ENCODE results near the gene MKNK1. TPM values are rescaled to one million over a fixed set of nuclear protein-coding genes. Genes with fewer than 3 reads are reported as not detected.

MKNK1 gene
- polyA plus RNA-seq, 1 donor (not counting 4 experiments of a cell fraction or from before 2014, with no cell fraction given): 55.7 TPM

- no peak overlapping the region for H2AFZ ChIP-seq (ENCODE audit: control insufficient read depth, low read length)
These were observed 54.1 kb downstream of the MKNK1 start for GRCh38 chr1:46549697-46550681.

GRCh38 chr1:46547481-46548383 is 56.3 kb downstream of the MKNK1 start:
- Histone ChIP-seq H4K20me1 (ENCODE audit: control insufficient read depth, extremely low read depth, insufficient read depth, low read length) (no peaks in the 10 kb centered on the region), H3K36me3 (ENCODE audit: control insufficient read depth in 2 of 2, extremely low read depth in 1 of 2, insufficient read depth in 2 of 2, low read length in 2 of 2) (no peaks in the 10 kb centered on the region), H3K27me3 (ENCODE audit: control insufficient read depth, extremely low read depth, insufficient read depth, low read length) (peaks cover 47% of the 10 kb centered on the region), H3K27ac (ENCODE audit: control insufficient read depth, insufficient read depth, low read length) (no peak overlapping the region), H2AFZ (ENCODE audit: control insufficient read depth, low read length) (no peak overlapping the region), H3K9me1 (ENCODE audit: control insufficient read depth, extremely low read depth, insufficient read depth, low read length) (no peaks in the 10 kb centered on the region), H3K9me3 (ENCODE audit: control insufficient read depth, low read depth, low read length) (no peaks in the 10 kb centered on the region), H3K79me2 (ENCODE audit: control insufficient read depth, insufficient read depth, low read length) (no peaks in the 10 kb centered on the region), H3K4me3 (ENCODE audit: control insufficient read depth in 2 of 3, extremely low read depth in 1 of 3, insufficient read depth in 2 of 3, low read depth in 1 of 3, low read length in 3 of 3) (no peak overlapping the region), H3K4me2 (ENCODE audit: control insufficient read depth, extremely low read depth, insufficient read depth, low read depth, low read length) (peak overlapping the region; percentile 32), H3K9ac (ENCODE audit: control insufficient read depth, extremely low read depth, insufficient read depth, low read length) (no peak overlapping the region), H3K4me1 (ENCODE audit: control insufficient read depth, extremely low read depth, insufficient read depth, low read length) (no peaks in the 10 kb centered on the region)
- no peak for DNase-seq (ENCODE audit: low read depth, low spot score)
- no peak for FAIRE-seq
- dilution Hi-C loops (cut with MboI; ENCODE audit: extremely low pct_ligation_motif_present, low sequenced_read_pairs): no loop called here
- TF ChIP-seq EZH2 (IDR thresholded peaks at IDR 0.05; ENCODE audit: low read length): no peak
- TF ChIP-seq CTCF (optimal IDR thresholded peaks at IDR 0.05 in 1 of 3, IDR thresholded peaks at IDR 0.05 in 1 of 3, conservative IDR thresholded peaks at IDR 0.05 in 1 of 3; ENCODE audit: extremely low read depth in 1 of 3, insufficient read depth in 2 of 3, low read length in 3 of 3): peak; percentile 38 to 63 (median 58)

More at GRCh38 chr1:46549697-46550681, 54.1 kb downstream of the MKNK1 start:
- TF ChIP-seq EZH2 (IDR thresholded peaks at IDR 0.05; ENCODE audit: low read length) (no peak), CTCF (optimal IDR thresholded peaks at IDR 0.05 in 1 of 3, IDR thresholded peaks at IDR 0.05 in 1 of 3, conservative IDR thresholded peaks at IDR 0.05 in 1 of 3; ENCODE audit: extremely low read depth in 1 of 3, insufficient read depth in 2 of 3, low read length in 3 of 3) (no peak)
- no peaks in the 10 kb centered on the region for H3K36me3 ChIP-seq (ENCODE audit: control insufficient read depth in 2 of 2, extremely low read depth in 1 of 2, insufficient read depth in 2 of 2, low read length in 2 of 2)
- no peaks in the 10 kb centered on the region for H3K4me1 ChIP-seq (ENCODE audit: control insufficient read depth, extremely low read depth, insufficient read depth, low read length)
- H3K4me2 ChIP-seq (ENCODE audit: control insufficient read depth, extremely low read depth, insufficient read depth, low read depth, low read length): no peak overlapping the region
- H3K79me2 ChIP-seq (ENCODE audit: control insufficient read depth, insufficient read depth, low read length): no peaks in the 10 kb centered on the region
- DNase-seq (ENCODE audit: low read depth, low spot score) (no peak), FAIRE-seq (no peak)
- H3K4me3 ChIP-seq (ENCODE audit: control insufficient read depth in 2 of 3, extremely low read depth in 1 of 3, insufficient read depth in 2 of 3, low read depth in 1 of 3, low read length in 3 of 3): no peak overlapping the region
- dilution Hi-C loops (cut with MboI; ENCODE audit: extremely low pct_ligation_motif_present, low sequenced_read_pairs): no loop called here
- H3K27ac ChIP-seq (ENCODE audit: control insufficient read depth, insufficient read depth, low read length): no peak overlapping the region
- H4K20me1 ChIP-seq (ENCODE audit: control insufficient read depth, extremely low read depth, insufficient read depth, low read length): no peaks in the 10 kb centered on the region
- no peak overlapping the region for H3K9ac ChIP-seq (ENCODE audit: control insufficient read depth, extremely low read depth, insufficient read depth, low read length)
- no peaks in the 10 kb centered on the region for H3K9me3 ChIP-seq (ENCODE audit: control insufficient read depth, low read depth, low read length)
- H3K27me3 ChIP-seq (ENCODE audit: control insufficient read depth, extremely low read depth, insufficient read depth, low read length): peaks cover 25% of the 10 kb centered on the region
- H3K9me1 ChIP-seq (ENCODE audit: control insufficient read depth, extremely low read depth, insufficient read depth, low read length): no peaks in the 10 kb centered on the region
